HT-29 (cell line): Measurements from ENCODE around the gene TCP11X2. TPM values are rescaled to one million over a fixed set of nuclear protein-coding genes. Genes with fewer than 3 reads are reported as not detected.
"Not testable (repeated sequence)": the region's sequence is repeated elsewhere in the genome, so short reads cannot be mapped to it uniquely, and the experiment has no call there.

Experiments
- DNase-seq: peaks from one replicate; pipeline ENCODE4 v3.0.0-alpha.2; 2015; ENCODE audit warnings: low spot score
- total RNA-seq: library from RNA; depleted of rRNA; stranded (reverse); fragments of >200 nt; shearing (Covaris generic); gene quantifications from 2 replicates; pipeline ENCODE4 v1.2.3, GENCODE V29; 2014; rRNA removed

TCP11X2 gene
- total RNA-seq: not detected in 2 replicates

DNA sequence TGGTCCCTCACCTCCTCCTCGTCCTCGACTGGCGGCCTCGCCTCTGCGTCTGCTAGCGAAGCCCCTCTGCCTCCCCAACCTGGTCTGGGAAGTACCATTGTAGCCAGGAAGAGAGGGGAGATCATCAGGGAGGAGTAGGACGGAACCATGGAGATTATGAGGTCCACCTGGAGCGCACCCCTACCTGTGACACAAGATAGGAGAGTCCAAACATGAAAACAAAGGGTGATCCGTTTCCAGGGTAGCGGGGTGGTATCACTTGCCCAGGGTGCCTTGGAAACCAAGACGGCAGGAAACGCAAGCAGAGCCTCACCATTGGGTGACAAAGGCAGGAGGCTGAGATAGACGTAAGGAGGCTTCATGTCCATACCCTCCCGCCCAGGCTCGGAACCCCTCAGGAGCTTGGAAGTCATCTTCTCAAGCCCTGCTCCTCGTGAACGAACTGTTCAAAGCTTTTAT lies at the start of gene TCP11X2:
TCP11X2 (minus strand) TSS at position 51 of the 459 bp plus-strand sequence.
- not testable (repeated sequence) for DNase-seq

DNA sequence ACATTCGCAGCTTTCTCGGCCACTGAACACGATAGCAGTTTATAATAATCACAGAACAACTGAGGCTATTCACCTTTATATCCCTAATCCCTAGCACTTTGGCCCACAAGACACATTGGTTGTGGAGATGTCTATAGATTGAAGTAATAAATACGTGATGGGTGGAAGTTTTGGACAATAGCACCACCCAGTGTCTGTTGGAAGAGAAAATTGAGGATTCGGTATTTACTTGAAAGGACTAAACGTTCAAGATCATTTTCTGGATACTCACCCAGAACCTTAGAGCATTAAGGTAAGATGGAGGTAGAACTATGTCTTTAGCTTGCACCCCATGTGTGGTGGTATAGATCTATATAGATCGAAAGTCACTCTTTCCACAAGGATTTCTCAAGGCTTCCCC lies 45.7 kb upstream of the TCP11X2 start:
- peak; percentile 30 for DNase-seq

DNA sequence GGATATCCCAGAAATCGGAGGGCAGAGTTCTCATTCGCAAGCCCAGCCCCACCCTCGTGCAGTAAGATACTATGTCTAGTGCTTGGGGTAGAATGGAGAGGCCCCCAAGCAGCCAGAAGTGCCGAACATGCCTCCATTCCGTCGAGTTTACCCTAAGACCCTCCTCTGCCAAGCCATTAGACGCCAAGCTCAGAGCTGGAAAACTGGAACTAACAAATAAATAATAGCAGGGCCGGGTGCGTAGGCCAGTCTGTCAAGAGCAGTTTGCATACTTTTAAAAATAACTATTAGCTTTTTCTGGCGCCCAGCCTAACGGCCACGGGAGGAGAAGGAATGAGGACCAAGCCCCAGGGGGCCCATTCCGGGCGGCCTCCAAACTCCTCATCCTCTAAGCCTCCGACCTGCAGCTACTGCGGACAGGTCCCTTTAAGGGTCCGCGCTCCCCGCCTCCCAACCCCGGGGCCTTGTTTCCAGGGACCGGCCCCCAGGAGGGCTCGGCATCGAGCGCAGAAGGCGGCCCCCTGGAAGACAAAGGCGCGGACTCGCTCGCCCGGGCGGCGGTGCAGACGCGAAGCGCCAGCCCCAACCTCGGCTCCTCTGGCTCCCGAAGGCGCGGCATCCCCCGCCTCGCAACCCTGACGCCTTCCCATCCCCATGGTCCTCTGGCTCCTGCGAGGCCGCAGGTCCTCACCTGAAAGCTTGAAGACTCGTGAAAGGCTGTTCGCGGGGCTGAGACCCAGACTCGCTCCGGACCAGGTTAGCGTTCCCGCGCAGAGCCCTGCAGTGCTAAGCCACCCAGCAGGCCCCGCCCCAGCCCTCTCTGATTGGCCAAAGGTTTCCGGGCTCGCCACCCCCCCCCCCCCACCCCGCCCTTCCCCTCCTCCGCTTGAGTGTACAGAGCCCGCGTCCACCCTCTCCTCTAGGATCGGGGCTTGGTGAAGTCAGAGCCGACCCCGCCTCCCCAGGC lies 44.6 kb upstream of the TCP11X2 start, which contains the start of gene TMSB15A:
TMSB15A (minus strand) TSS at position 765 of the 967 bp plus-strand sequence.
- DNase-seq: no peak

DNA sequence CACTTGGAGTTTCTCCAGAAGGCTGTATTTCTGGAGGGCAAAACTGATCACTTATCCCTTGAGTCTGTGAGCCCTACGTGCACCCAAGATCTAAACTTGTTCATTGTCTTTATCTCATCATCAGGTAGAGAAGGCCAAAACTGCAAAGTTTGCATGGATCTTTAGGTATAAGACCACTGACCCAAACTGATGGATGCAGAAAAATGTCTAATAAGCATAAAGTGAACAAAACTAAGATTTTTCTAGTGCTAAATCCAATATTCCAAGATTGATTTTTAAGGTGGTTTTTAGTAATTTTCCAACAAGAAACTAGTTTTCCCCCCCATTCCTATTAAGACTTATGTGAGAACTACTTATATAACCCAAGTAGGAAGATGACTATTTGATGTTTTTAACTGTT lies 42.9 kb upstream of the TCP11X2 start:
- DNase-seq: no peak

DNA sequence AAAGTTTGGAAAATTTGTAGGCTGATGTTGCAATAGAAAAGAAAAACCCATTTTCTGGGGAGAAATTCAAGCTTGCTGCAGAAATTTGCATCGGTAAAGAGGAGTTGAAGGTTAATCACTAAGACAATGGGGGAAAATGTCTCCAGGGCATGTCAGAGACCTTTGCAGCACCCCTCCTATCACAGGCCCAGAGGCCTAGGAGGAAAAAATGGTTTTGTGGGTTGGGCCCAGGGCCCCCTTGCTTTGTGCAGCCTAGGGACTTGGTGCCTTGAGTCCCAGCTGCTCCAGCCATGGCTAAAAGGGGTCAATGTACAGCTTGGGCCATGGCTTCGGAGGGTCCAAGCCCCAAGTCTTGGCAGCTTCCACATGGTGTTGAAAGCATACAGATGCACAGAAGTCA lies 27.1 kb upstream of the TCP11X2 start:
- DNase-seq: no peak

DNA sequence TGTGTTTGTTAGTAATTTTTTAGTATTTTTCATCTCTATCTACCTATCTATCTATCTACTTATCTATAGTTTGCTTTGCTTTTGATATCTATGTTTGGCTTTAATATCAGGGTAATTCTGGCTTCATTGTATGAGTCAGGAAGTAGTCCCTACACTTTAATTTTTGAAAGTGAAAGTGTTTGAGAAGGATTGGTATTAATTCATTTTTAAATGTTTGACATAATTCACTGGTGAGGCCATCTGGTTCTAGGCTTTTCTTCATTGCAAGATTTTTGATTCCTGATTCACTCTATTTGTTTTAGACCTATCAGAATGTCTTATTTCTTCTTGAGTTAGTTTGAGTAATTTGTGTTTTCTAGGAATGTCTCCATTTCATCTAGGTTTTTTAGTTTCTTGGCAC lies 20.2 kb upstream of the TCP11X2 start:
- no peak for DNase-seq

DNA sequence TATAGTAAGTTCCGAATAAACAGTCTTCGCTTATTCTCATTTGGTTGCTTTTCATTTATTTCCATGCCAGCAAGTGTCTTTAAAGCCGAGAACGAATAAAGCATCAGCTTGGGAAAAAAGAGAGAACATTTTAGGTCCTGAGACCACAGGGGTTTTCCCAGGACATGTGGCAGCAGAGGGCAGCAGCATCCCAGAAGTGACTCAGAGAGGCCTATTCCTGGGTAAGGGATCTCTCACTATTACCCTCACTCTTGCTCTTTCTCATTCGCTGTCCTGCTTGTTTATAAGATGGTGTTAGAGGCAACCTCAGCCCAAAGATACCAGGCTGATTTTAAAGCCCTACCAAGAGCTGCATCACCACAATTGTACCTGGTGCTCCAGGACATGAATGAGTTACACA lies 7.2 kb upstream of the TCP11X2 start:
- not testable (repeated sequence) for DNase-seq

DNA sequence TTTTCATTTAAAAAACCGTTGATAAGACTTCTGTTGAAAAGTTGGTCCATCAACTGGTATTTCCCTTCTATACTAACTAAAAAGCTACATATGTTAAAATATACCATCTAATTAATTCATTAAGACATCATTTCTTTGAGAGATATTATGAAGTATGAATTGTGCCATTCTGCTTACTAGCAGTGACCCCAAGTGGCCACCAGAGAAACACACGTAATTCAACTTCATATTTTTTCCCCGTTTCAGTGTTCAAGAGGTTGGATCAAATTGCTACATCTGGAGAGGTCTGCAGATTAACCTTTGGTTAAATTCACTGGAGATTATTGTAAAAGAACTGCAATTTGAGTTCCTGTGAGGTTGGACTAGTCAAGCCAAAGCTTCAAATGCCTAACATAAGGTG lies 1.4 kb downstream of the TCP11X2 start:
- not testable (repeated sequence) for DNase-seq

DNA sequence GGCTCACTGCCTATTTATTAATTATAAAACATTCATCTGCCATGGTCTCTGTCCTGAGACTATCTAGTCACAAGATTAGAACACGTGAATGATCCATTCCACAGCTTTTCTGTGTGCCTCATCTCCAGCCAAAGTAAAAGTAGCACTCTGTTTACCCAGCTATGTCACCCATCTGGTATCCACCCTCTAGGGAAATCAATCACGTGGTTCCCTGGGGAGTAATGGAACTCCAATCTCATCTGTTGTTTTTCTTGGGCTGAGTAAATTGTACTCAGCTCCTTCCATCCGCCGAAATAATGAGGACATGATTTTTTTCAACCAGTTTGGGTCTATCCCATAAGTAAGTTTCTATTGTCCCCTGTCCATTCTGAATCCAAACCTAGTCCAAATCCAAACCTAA lies 13.0 kb downstream of the TCP11X2 start:
- not testable (repeated sequence) for DNase-seq

DNA sequence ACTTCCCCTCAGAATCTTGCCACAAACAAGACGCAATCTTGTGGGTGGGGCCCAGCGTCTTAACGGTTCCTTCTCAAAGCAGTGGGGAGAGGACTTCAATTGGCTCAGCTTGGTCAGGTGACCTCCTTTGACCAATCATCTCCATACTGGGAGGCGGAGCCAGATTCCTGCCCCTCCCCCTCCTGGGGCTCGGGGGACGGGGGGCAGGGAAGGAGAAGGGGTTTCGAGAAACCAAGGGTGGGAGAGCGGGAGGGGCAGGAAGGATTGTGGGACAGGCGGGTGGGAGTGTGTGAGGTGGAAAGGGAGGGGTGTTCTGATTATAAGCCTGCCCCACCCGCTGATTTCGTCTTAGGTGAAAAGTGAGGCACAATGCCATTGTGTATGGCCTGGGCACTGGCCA lies 31.7 kb downstream of the TCP11X2 start, which contains the start of gene NXF2B:
NXF2B (minus strand) TSS at position 101 of the 400 bp plus-strand sequence. CDS start 59,972 bp downstream, outside the sequence.
- not testable (repeated sequence) for DNase-seq

DNA sequence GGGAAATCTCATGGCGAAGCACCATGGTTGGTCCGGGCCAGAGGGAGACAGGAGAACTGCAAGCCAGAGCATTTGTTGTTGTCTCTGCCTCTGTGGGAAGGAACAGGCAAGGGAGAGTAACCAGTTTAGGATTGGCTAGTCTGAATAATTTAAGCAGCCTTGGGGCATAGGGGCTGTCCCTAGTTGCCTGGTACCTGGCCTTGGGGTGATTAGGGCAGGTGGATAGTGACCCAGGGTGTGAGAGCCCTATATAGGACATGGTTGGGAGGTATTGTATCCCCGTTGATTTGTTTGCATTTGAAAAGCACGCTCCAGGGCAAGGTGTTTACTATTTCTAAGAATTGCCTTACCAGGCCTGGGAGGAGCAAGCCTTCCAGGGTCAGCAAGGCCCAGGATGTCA lies 57.1 kb downstream of the TCP11X2 start:
- not testable (repeated sequence) for DNase-seq

Other genes with a start within 250 kb of the TCP11X2 start
- gene NXF2, start 224.6 kb downstream of the TCP11X2 start, total RNA-seq: not detected in 2 replicates
- not detected in 2 replicates for gene NXF2B, start 31.8 kb downstream of the TCP11X2 start, total RNA-seq
- not detected in 2 replicates for gene TMSB15A, start 44.9 kb upstream of the TCP11X2 start, total RNA-seq
- gene ARMCX5, start 127.7 kb upstream of the TCP11X2 start, total RNA-seq: 10.5 and 12.1 TPM in 2 replicates
- gene GPRASP1, start 179.7 kb upstream of the TCP11X2 start, total RNA-seq: 0.13 and 0.23 TPM in 2 replicates
- gene GPRASP2, start 240.6 kb upstream of the TCP11X2 start, total RNA-seq: 0.31 and 0.41 TPM in 2 replicates
- gene GPRASP3, start 248.9 kb upstream of the TCP11X2 start, total RNA-seq: 0.03 and 1.1 TPM in 2 replicates